Chondrocyte (in vitro differentiated cells): ENCODE results near the gene FAT1. TPM values are rescaled to one million over a fixed set of nuclear protein-coding genes. Genes with fewer than 3 reads are reported as not detected.

Experiments
- DNase-seq: peaks from one replicate; pipeline ENCODE4 v3.0.0; 2021; ENCODE audit warnings: mixed read lengths, low spot score
- H3K27ac Mint-ChIP-seq: one replicate; pipeline ENCODE4 v1.8.0; 2021; ENCODE audit warnings: mild to moderate bottlenecking, moderate library complexity, mixed read lengths; ENCODE audit not compliant: unreplicated experiment
- H3K27me3 Mint-ChIP-seq: 2 replicates; pipeline ENCODE4 v1.8.0; 2021; ENCODE audit warnings: low read depth, mixed read lengths
- H3K36me3 Mint-ChIP-seq: 2 replicates; pipeline ENCODE4 v1.8.0; 2021; ENCODE audit warnings: low read depth, mixed read lengths
- H3K4me1 Mint-ChIP-seq: 2 replicates; pipeline ENCODE4 v1.8.0; 2021; ENCODE audit warnings: low read depth, mild to moderate bottlenecking, mixed read lengths
- H3K4me3 Mint-ChIP-seq: one replicate; pipeline ENCODE4 v1.8.0; 2021; ENCODE audit warnings: mild to moderate bottlenecking, moderate library complexity, mixed read lengths; ENCODE audit not compliant: unreplicated experiment
- H3K9me3 Mint-ChIP-seq: 2 replicates; pipeline ENCODE4 v1.8.0; 2021; ENCODE audit warnings: low read depth, mixed read lengths
- CTCF ChIP-seq: fragments of 200-600 bp; sonication (generic); IDR thresholded peaks from 2 replicates; pipeline ENCODE4 v1.5.0; 2021; ENCODE audit warnings: antibody characterized with exemption, mild to moderate bottlenecking, moderate library complexity
- long read RNA-seq: library from polyadenylated mRNA; stranded (forward); transcript quantifications from one replicate; pipeline ENCODE4 v2.0.0, GENCODE V29; 2021
- total RNA-seq: library from RNA; stranded (reverse); gene quantifications from 3 replicates; pipeline ENCODE4 v1.2.1, GENCODE V29; 2021

FAT1 gene
- 663 to 672 TPM (median 671 TPM) in 3 replicates for total RNA-seq
- long read RNA-seq, partial matches to known transcripts = 6 of 41 reads
- long read RNA-seq, other reads (novel, unspliced or antisense) = 28 of 41 reads

GRCh38 chr4:186723292-186724057 lies at the start of gene FAT1:
Gene FAT1 (minus strand): TSS chr4:186723856. CDS start chr4:186709827, 14,029 bp downstream.
- Mint-ChIP-seq H3K27me3 (no peaks in the 10 kb centered on the region), H3K36me3 (peaks cover 6% of the 10 kb centered on the region), H3K4me1 (peaks cover 29% of the 10 kb centered on the region), H3K9me3 (no peaks in the 10 kb centered on the region), H3K27ac (peak within 1 kb of the TSS; percentile 98), H3K4me3 (peak within 1 kb of the TSS; percentile 95)
- DNase-seq = no peak
- no peak for TF ChIP-seq CTCF

- TF ChIP-seq CTCF = no peak
- DNase-seq = no peak
- H3K4me1 Mint-ChIP-seq = peaks cover 24% of the 10 kb centered on the region
- H3K27ac Mint-ChIP-seq = no peak overlapping the region
- no peak overlapping the region for H3K4me3 Mint-ChIP-seq
- peaks cover 9% of the 10 kb centered on the region for H3K9me3 Mint-ChIP-seq
- H3K27me3 Mint-ChIP-seq = no peaks in the 10 kb centered on the region
- no peaks in the 10 kb centered on the region for H3K36me3 Mint-ChIP-seq
These were observed 49.4 kb upstream of the FAT1 start for GRCh38 chr4:186772936-186773487.

GRCh38 chr4:186771624-186772023 lies 48.0 kb upstream of the FAT1 start:
- Mint-ChIP-seq H3K27ac (peak overlapping the region; percentile 74), H3K4me1 (peaks cover 24% of the 10 kb centered on the region), H3K4me3 (no peak overlapping the region), H3K27me3 (no peaks in the 10 kb centered on the region), H3K9me3 (peaks cover 9% of the 10 kb centered on the region), H3K36me3 (no peaks in the 10 kb centered on the region)
- TF ChIP-seq CTCF = no peak
- no peak for DNase-seq

GRCh38 chr4:186770481-186771175 lies 47.0 kb upstream of the FAT1 start:
- no peak overlapping the region for H3K4me3 Mint-ChIP-seq
- peak overlapping the region; percentile 74 for H3K27ac Mint-ChIP-seq
- no peak for TF ChIP-seq CTCF
- no peak for DNase-seq
- peaks cover 20% of the 10 kb centered on the region for H3K4me1 Mint-ChIP-seq
- no peaks in the 10 kb centered on the region for H3K27me3 Mint-ChIP-seq
- no peaks in the 10 kb centered on the region for H3K36me3 Mint-ChIP-seq
- H3K9me3 Mint-ChIP-seq = peaks cover 9% of the 10 kb centered on the region

GRCh38 chr4:186767794-186768193 lies 44.1 kb upstream of the FAT1 start:
- peaks cover 25% of the 10 kb centered on the region for H3K4me1 Mint-ChIP-seq
- H3K9me3 Mint-ChIP-seq = peaks cover 9% of the 10 kb centered on the region
- TF ChIP-seq CTCF = no peak
- H3K4me3 Mint-ChIP-seq = no peak overlapping the region
- no peak overlapping the region for H3K27ac Mint-ChIP-seq
- no peaks in the 10 kb centered on the region for H3K36me3 Mint-ChIP-seq
- no peak for DNase-seq
- no peaks in the 10 kb centered on the region for H3K27me3 Mint-ChIP-seq
